Fibroblast of villous mesenchyme (primary cell): ENCODE measurements around the gene NMNAT2. TPM values are rescaled to one million over a fixed set of nuclear protein-coding genes. Genes with fewer than 3 reads are reported as not detected.
"Not testable (repeated sequence)": the region's sequence is repeated elsewhere in the genome, so short reads cannot be mapped to it uniquely, and the experiment has no call there.

Experiments used
- DNase-seq: peaks from one replicate; pipeline ENCODE4 v3.0.0-alpha.2; 2010; ENCODE audit warnings: low read depth
- H3K4me3 ChIP-seq: 2 replicates; pipeline ENCODE4 v1.5.1; 2011; ENCODE audit warnings: low read depth, mild to moderate bottlenecking, low read length
- total RNA-seq: library from RNA; depleted of rRNA; stranded (reverse); fragments of >200 nt; gene quantifications from 2 replicates; pipeline ENCODE4 v1.2.3, GENCODE V29; 2012
- TF ChIP-seq, protein P1 (sequence below): IDR thresholded peaks from 2 replicates; pipeline ENCODE4 v1.5.1; 2012; ENCODE audit warnings: low read depth, mild to moderate bottlenecking, low read length; ENCODE audit not compliant: insufficient read depth

The NMNAT2 gene
- total RNA-seq, 1 donor = 3.9 TPM

DNA sequence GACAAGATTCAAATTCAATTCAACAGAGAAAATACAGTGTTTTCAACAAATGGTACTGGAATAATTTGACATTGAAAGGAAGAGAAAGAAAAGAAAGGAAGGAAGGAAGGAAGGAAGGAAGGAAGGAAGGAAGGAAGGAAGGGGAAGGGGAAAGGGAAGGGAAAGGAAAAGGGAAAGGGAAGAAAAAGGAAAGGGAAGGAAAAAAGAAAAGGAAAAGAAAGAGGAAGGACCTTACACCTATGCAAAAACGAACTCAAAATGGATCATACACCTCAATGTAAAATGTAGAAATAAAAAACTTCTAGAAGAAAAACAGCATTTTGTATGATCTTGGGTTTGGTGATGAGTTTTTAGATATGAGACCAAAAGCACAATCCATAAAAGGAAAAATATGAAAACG, 19.9 kb upstream of the NMNAT2 start:
- no peak overlapping the region for H3K4me3 ChIP-seq
- TF ChIP-seq, protein P1, sequence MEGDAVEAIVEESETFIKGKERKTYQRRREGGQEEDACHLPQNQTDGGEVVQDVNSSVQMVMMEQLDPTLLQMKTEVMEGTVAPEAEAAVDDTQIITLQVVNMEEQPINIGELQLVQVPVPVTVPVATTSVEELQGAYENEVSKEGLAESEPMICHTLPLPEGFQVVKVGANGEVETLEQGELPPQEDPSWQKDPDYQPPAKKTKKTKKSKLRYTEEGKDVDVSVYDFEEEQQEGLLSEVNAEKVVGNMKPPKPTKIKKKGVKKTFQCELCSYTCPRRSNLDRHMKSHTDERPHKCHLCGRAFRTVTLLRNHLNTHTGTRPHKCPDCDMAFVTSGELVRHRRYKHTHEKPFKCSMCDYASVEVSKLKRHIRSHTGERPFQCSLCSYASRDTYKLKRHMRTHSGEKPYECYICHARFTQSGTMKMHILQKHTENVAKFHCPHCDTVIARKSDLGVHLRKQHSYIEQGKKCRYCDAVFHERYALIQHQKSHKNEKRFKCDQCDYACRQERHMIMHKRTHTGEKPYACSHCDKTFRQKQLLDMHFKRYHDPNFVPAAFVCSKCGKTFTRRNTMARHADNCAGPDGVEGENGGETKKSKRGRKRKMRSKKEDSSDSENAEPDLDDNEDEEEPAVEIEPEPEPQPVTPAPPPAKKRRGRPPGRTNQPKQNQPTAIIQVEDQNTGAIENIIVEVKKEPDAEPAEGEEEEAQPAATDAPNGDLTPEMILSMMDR = no peak
- DNase-seq = no peak

DNA sequence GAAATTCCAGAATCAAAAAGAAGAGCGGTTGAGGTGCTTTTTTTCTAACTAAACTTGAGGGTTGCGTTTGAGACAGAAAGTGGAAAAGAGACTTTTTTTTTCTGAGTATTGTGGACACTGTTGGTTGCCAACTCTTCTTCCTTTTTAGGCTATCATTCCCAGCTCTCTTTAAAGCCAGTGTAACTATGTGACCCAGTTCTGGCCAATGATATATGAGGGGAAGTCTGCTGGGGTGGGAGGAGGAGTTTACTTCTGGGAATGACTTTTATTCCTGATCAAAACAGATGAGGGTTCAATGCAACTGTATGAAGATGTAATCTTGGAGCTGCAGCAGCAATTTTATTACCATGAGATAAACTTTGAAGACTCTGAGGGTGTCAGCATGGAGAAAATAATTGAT, 17.3 kb upstream of the NMNAT2 start:
- no peak overlapping the region for H3K4me3 ChIP-seq
- TF ChIP-seq, protein P1 = no peak
- DNase-seq = no peak

DNA sequence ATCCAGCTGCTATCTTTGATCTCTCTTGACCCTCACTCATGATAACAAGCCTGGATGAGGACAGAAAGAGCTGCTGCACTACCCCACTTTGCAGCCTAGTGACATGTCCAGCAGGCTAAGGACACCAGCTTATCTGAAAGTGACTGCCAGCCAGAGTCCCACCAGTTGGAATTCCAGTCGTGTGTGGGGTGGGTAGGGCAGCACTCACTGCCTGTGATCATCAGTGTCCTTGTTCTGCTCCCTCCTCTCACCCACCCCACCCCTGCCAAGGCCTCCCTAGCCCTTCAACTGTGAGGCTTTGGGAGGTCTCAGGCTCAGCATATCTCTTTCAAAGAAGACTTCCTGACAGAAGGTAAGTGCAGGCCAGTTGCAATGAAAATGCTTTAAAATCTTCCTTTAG, 15.5 kb upstream of the NMNAT2 start:
- no peak for DNase-seq
- H3K4me3 ChIP-seq = no peak overlapping the region
- TF ChIP-seq, protein P1 = no peak

DNA sequence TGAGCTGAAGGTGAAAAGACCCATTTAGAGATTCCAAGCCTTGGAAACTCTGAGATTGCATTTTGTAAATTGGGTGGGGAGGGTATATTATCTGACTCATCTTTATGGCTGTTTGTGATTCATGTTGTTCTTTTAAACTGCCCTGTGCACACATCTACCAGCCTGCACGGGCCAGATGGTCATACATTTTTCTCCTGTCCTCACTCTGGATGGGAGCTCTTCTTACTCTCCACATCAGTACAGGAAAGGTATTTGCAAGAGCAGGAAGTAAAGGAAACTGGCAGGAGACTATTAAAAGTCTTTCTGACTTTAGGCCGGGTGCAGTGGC, 14.3 kb upstream of the NMNAT2 start:
- TF ChIP-seq, protein P1 = no peak
- no peak for DNase-seq
- H3K4me3 ChIP-seq = no peak overlapping the region

DNA sequence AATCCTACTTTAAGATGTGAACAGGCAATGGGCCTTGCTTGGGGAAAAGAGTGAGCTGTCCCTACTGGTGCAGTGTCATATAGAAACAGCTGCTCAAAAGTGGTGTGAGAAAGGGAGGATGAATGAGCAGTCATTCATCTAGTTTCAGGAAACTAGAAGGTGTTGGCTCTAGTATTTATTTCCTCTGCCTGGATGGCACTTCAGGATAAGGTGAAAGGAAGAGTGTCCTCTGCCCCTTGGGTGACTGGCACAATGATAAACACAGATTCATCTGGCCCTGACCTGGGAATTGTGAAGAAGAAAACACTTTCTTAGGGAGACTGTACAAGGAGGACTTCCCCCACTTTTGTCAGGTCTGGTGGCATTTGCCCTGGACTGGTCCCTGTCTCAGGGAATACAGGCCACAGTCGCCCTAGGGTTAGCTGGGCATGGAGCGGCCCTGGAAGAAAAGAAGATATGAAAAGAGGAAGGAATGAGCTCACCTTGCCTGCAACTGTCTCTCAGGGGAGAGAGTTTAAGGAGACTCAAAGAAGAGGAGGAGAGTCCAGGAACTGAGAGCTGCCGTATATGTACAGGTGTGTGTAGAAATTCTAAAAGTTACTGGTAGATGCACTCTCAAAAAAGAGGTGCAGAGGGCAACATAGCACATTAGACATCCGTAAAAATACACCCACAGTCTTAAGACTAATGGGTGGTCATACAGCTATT, 13.8 kb upstream of the NMNAT2 start:
- no peak for DNase-seq
- TF ChIP-seq, protein P1 = no peak
- no peak overlapping the region for H3K4me3 ChIP-seq

DNA sequence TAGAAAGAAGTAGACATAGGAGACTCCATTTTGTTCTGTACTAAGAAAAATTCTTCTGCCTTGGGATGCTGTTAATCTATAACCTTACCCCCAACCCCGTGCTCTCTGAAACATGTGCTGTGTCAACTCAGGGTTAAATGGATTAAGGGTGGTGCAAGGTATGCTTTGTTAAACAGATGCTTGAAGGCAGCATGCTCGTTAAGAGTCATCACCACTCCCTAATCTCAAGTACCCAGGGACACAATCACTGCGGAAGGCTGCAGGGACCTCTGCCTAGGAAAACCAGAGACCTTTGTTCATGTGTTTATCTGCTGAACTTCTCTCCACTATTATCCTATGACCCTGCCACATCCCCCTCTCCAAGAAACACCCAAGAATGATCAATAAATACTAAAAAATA, 9.4 kb upstream of the NMNAT2 start:
- not testable (repeated sequence) for H3K4me3 ChIP-seq, DNase-seq

DNA sequence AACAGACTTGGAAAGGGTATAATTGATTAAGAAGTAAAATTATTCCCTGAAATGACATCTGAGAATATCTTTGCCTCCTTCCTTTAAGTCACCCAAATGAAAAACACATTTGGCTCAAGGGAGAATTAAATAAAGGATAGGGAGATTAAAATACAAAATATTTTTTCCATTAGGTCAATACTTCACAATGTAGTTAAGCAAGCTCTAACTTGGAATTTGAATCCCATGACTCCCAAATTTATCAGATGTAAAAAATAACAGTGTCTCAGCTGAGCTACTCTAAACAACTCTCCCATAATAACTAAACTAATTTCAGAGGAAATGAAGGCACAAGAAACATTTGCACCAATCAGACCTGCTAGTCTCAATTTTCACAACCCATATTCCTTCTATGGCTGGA, 6.5 kb upstream of the NMNAT2 start:
- TF ChIP-seq, protein P1 = no peak
- H3K4me3 ChIP-seq = no peak overlapping the region
- DNase-seq = no peak

DNA sequence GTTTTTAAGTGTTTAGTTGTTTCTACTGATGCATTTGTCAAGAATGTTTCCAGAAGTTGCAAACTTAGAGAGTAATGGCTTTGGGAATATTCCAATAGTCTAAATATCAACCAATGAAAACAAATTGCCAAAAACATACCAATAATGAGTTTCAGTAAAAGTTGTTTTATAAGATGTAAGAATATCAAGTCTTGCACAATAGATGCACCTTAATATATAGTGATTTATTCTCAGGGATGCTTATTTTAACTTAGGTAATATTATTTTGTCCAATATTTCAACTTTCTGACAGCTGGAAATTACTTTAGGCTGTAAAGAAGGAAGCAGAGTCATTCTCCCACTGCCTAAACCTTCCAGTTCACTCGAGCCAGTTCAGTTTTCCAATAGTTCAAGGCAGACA, 5.4 kb upstream of the NMNAT2 start:
- no peak overlapping the region for H3K4me3 ChIP-seq
- DNase-seq = no peak
- TF ChIP-seq, protein P1 = no peak
